Adipose tissue (tissue), 3 donors: ENCODE measurements around the gene RNF44. TPM values are rescaled to one million over a fixed set of nuclear protein-coding genes. Genes with fewer than 3 reads are reported as not detected.

Experiments used
- H3K27ac ChIP-seq: one replicate; pipeline ENCODE4 v1.5.1; 2013; ENCODE audit warnings: low read depth, low read length
- WGBS, 3 donors: extraction: QIAGEN DNeasy Blood & Tissue Kit; methylation state at CpG; one replicate each; pipeline ENCODE4 v1.1.7; 2013; 5-methylcytosine and 5-hydroxymethylcytosine counted together
- polyA plus RNA-seq, 3 donors: library from polyadenylated mRNA; stranded (reverse); fragments of 200-250 nt; gene quantifications; one replicate each; pipeline ENCODE4 v1.2.3, GENCODE V29; 2013
- donor health status: healthy with polysubstance abuse.
- donor health status: Bipolar disorder and iron deficiency.
- donor health status: healthy.

RNF44 gene
- polyA plus RNA-seq, 3 donors: 13.9 to 19.2 (median 17.0) TPM

- WGBS, 3 donors: 31 to 51% (median 45%) methylated on average over 5 of the region's 5 CpGs
- no peak overlapping the region for H3K27ac ChIP-seq
These were observed 1.8 kb upstream of the RNF44 start for GRCh38 chr5:176538989-176539384.

DNA sequence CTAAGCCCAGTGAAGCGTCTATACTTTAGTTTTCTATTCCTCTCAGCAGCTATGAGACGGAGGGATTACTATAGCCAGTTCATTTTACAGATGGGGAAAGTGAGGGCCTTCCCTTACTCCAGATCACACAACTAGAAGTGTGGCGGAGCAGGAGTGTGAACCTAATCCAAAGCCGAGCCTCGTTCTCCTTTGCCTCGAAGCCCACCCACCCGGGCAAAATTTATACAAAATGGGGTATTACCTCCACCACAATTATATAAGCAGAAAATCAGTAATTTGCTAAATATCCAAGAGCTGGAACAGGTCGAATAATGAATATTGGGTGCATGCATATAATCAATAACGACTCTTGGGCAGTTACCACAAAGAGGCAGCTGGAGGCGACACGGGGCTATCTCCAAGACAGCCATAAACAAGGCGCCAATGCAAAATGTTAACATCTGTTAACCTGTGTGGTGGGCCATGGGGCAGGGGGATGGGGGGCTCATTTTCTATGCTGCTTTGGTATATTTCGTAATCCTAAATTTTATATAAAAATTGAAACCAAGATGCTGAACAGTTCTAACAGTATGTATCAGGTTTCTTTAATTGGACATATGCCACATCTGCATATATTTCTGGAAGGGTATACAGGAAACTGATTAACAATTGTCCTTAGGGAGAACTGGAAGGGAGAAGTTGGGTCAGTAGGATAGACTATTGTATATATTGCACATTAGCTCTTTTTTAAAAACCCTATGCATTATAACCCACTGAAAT is 1.2 kb upstream of the RNF44 start:
- H3K27ac ChIP-seq: no peak overlapping the region
- WGBS, 3 donors: 23 to 29% (median 28%) methylated on average over 13 of the region's 13 CpGs

- WGBS, 3 donors: 0 to 1% (median 1%) methylated on average over 43 of the region's 43 CpGs
- peak overlapping the region; percentile 96 for H3K27ac ChIP-seq
These were observed 490 bp upstream of the RNF44 start for GRCh38 chr5:176537554-176538229.

- 1% methylated on average over 33 to 41 of the region's 43 CpGs for WGBS, 3 donors
- peak overlapping the region; percentile 83 for H3K27ac ChIP-seq
These were observed 885 bp downstream of the RNF44 start for GRCh38 chr5:176536132-176536901.

- 2 to 4% (median 2%) methylated on average over 9 of the region's 9 CpGs for WGBS, 3 donors
- no peak overlapping the region for H3K27ac ChIP-seq
These were observed 1.5 kb downstream of the RNF44 start for GRCh38 chr5:176535664-176536131.

DNA sequence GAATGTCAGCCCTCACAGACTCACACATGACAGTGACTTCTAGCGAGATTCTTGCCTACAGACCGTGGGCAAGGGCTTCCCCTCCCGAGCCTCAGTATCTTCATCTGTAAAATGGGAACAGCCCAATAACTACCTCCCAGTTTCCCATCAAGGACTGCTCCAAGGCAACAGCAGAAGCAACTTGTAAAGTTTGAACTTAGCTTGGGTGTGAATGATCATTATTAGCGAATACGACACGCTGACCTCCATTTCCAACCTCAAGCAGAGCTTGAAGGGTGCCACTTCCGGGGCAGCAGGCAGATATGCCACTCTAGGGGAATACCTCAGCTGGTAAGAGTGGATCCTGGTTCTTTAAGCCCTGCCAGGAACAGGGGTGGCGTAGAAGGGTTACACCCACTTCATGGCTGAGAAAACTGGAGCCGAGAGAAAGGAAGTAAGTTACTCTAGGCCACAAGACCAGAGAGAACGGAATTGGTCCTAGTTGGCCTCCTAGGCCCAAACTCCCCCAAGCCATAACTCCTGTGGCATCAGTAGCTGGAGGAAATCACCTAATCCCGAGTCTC is 2.0 kb downstream of the RNF44 start:
- no peak overlapping the region for H3K27ac ChIP-seq
- WGBS, 3 donors: 25 to 48% (median 40%) methylated on average over 11 of the region's 11 CpGs

DNA sequence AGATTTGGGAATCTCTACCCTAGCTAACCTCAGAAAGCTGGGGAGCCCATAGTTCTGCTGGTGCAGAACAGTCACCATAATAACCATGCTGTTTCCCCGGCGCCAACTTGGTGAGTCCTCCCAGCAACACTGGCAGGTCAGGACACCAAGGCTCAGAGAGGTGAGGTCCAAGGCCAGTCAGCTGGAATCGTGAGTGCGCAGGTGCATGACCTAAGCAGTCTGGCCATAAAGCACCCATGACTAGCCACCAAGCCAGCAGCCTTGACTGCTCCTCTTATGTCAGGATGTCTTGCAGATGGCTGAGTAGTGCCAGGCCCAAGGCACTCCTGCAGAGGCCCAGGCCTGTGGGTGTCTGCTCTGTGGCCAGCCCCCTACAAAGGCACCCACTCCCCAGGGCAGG is 2.6 kb downstream of the RNF44 start:
- no peak overlapping the region for H3K27ac ChIP-seq
- WGBS, 3 donors: 31 to 77% (median 68%) methylated on average over 4 of the region's 4 CpGs

GRCh38 chr5:176533894-176534611 is 3.1 kb downstream of the RNF44 start:
- no peak overlapping the region for H3K27ac ChIP-seq

DNA sequence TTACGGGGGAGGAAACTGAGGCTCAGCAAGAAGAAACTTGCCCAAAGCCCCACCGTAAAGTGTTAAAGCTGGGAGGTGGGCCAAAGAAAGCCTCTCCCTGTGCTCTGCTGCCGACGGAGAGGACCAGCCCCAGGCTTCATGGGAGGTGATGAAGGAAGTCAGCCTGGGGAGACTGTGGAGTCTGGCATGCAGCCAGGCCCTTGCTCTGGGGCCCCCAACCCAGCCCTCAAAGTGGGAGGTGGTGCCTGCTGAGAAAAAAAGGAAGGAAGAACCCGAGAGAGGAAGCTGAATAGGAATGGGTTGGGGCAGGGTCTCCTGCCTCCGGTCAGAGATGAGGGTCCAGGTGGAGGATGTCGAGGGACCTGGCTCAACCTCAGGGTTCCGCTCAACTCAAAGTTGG is 3.8 kb downstream of the RNF44 start:
- 14 to 52% (median 25%) methylated on average over 8 of the region's 8 CpGs for WGBS, 3 donors
- no peak overlapping the region for H3K27ac ChIP-seq

More at GRCh38 chr5:176533894-176534611, 3.1 kb downstream of the RNF44 start:
- WGBS, 3 donors: 1 to 10% (median 10%) methylated on average over 10 of the region's 10 CpGs

DNA sequence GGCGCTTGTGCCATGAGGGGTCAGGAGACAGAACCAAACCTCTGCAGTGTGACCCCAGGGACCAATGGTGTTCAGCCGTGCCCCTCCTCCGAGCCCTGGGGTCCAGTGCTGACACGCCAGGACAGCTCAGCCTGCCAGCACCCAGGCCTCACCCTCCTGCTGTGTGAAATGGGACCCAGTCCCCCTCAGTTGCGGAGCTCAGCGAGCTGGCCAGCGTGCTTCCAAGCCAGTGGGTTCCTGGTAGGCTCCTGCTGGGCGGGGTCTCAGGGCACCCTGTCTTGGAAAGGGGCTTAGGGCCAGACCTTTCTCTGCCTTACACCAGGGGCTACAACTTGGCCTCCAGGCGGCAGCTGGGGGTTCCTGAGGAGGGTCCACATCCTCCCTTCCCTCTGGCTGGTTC is 4.4 kb downstream of the RNF44 start:
- 79 to 97% (median 81%) methylated on average over 9 of the region's 9 CpGs for WGBS, 3 donors
- H3K27ac ChIP-seq: no peak overlapping the region

GRCh38 chr5:176531902-176532493 is 5.2 kb downstream of the RNF44 start:
- WGBS, 3 donors: 82 to 92% (median 84%) methylated on average over 26 to 28 of the region's 28 CpGs
- no peak overlapping the region for H3K27ac ChIP-seq

DNA sequence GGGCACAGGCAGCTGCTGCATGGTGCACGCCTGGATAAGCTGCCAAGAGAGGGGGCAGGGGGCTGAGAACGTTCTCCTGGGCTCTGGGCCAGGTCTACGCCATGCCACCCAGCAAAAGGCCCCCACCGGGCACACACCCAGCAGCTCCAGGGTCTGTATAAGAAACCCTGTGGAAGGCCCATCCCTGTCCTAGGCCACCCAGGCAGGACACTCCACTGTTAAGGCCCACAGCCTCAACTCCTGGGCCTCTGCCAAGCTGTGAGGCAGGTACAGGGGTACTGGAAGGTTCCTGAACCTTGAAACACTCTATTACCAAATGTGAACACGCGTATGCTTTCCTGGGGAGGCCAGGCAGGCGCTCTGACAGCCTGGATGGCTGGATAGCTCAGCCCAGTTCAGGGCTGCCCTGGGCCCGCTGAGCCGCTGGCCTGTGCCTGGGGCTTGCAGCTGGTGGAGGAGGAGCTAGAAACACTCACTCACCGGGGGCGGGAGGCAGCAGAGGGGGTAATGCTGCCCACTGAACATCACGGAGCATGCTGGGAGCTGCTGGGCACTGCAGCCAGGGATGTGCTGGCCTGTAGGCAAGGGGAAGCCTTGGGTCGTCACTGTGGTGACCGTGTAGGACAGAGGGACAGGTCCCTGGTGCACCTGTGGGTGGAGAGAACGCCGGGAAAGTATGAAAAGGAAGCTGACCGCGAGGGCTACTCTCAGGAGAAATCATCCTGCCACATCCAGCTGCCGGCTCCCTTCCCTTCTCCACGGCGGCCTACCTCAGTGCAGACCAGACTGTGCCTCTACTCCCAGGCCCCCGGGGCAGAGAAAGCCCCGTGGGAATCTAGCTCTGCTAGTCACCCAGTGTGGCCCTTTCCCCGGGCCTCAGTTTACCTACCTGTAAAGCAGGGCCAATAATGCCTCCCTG is 6.0 kb downstream of the RNF44 start:
- H3K27ac ChIP-seq: no peak overlapping the region
- 47 to 66% (median 51%) methylated on average over 24 of the region's 24 CpGs for WGBS, 3 donors

DNA sequence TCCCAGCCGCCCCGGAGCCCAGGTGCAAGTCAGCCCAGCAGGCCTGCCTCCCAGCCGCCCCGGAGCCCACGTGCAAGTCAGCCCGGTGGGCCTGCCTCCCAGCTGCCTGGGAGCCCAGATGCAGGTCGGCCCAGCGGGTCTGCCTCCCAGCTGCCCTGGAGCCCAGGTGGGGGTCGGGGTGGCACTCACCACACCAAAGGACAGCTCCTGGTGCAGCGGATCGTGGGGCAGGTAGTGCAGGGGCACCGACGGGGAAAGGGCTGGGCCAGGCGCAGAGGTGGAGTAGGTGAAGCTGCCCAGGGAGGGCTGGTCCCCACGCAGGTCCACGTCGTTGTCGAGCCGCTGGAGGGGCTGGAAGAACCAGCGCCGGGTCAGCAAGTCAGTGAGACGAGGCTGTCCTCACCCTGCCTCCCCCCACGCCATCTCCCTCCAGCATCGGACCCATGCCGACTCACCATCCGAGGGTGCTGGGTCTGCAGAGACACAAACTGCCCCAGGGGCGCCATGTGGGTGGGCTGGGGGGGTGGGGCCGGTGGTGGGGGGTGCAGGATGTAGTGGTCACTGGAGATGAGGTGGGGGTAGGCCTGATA is 6.7 kb downstream of the RNF44 start:
- H3K27ac ChIP-seq: no peak overlapping the region
- WGBS, 3 donors: 57 to 78% (median 67%) methylated on average over 26 to 28 of the region's 28 CpGs

- no peak overlapping the region for H3K27ac ChIP-seq
- WGBS, 3 donors: 50 to 76% (median 61%) methylated on average over 11 of the region's 11 CpGs
These were observed 7.5 kb downstream of the RNF44 start for GRCh38 chr5:176529741-176530141.

- no peak overlapping the region for H3K27ac ChIP-seq
- 93 to 95% (median 94%) methylated on average over 26 of the region's 26 CpGs for WGBS, 3 donors
These were observed 8.0 kb downstream of the RNF44 start for GRCh38 chr5:176529116-176529740.

GRCh38 chr5:176528761-176529115 is 8.5 kb downstream of the RNF44 start:
- WGBS, 3 donors: 75 to 93% (median 77%) methylated on average over 17 of the region's 17 CpGs
- H3K27ac ChIP-seq: no peak overlapping the region
